CD14-positive monocyte (primary cell): ENCODE results near the gene RLBP1. TPM values are rescaled to one million over a fixed set of nuclear protein-coding genes. Genes with fewer than 3 reads are reported as not detected.

Experiments used
- DNase-seq, 3 donors: peaks; one replicate each; pipeline ENCODE4 v3.0.0-alpha.2; 2011 to 2022
- H2AFZ ChIP-seq: 2 replicates; pipeline ENCODE4 v1.6.0; 2012; ENCODE audit warnings: mild to moderate bottlenecking, low read depth, low read length, inconsistent platforms; ENCODE audit not compliant: insufficient read depth, poor library complexity, severe bottlenecking
- H3K27ac ChIP-seq, 2 donors: 1 replicate in 1 of 2; 2 replicates in 1 of 2; pipeline ENCODE4 v1.5.1; 2012 to 2013; ENCODE audit warnings: low read length in 2 of 2, control low read depth in 1 of 2, inconsistent platforms in 1 of 2, low read depth in 1 of 2, mild to moderate bottlenecking in 1 of 2
- H3K27me3 ChIP-seq, 2 donors: one replicate each; pipeline versions ENCODE4 v1.6.0 to v1.6.1; 2011 to 2013; ENCODE audit warnings: low read length in 2 of 2; ENCODE audit not compliant: control insufficient read depth in 2 of 2, insufficient read depth in 2 of 2
- H3K36me3 ChIP-seq, 2 donors: replicated peaks in 1 of 2; 1 replicate in 1 of 2; 2 replicates in 1 of 2; pipeline versions ENCODE4 v1.5.1 to v1.6.1; 2012 to 2013; ENCODE audit warnings: low read length in 2 of 2, control low read depth in 1 of 2, inconsistent platforms in 1 of 2, mild to moderate bottlenecking in 1 of 2; ENCODE audit not compliant: insufficient read depth in 2 of 2, control insufficient read depth in 1 of 2
- H3K4me1 ChIP-seq, 2 donors: 1 replicate in 1 of 2; 2 replicates in 1 of 2; pipeline versions ENCODE4 v1.5.1 to v1.6.1; 2012 to 2013; ENCODE audit warnings: low read length in 2 of 2, control low read depth in 1 of 2, inconsistent platforms in 1 of 2, mild to moderate bottlenecking in 1 of 2, moderate library complexity in 1 of 2; ENCODE audit not compliant: insufficient read depth in 2 of 2, control insufficient read depth in 1 of 2
- H3K4me2 ChIP-seq: replicated peaks from 2 replicates; pipeline ENCODE3; 2012; ENCODE audit warnings: low read length, moderate library complexity, mild to moderate bottlenecking; ENCODE audit not compliant: poor library complexity, severe bottlenecking; ENCODE audit errors: extremely low read depth
- H3K4me3 ChIP-seq, 3 experiments: fragments of 200-600 bp in 1 of 3; sonication (generic) in 1 of 3; replicated peaks in 1 of 3; 1 replicate in 2 of 3; 2 replicates in 1 of 3; pipeline ENCODE4 v1.5.1; 2011 to 2013; ENCODE audit warnings: low read length in 3 of 3, mild to moderate bottlenecking in 3 of 3, control low read depth in 2 of 3, low read depth in 2 of 3, inconsistent platforms in 1 of 3, moderate library complexity in 1 of 3
- H3K79me2 ChIP-seq: 2 replicates; pipeline ENCODE4 v1.6.0; 2012; ENCODE audit warnings: mild to moderate bottlenecking, control low read depth, inconsistent platforms, low read length, moderate library complexity; ENCODE audit not compliant: insufficient read depth
- H3K9ac ChIP-seq: 2 replicates; pipeline ENCODE4 v1.6.0; 2017; ENCODE audit warnings: low read length, mild to moderate bottlenecking; ENCODE audit not compliant: insufficient read depth, poor library complexity, severe bottlenecking
- H3K9me3 ChIP-seq, 2 donors: replicated peaks in 1 of 2; 1 replicate in 1 of 2; 2 replicates in 1 of 2; pipeline versions ENCODE4 v1.5.1 to v1.6.1; 2012 to 2013; ENCODE audit warnings: low read length in 2 of 2, control low read depth in 1 of 2; ENCODE audit not compliant: control insufficient read depth in 1 of 2, insufficient read depth in 1 of 2
- H4K20me1 ChIP-seq: 2 replicates; pipeline ENCODE4 v1.6.0; 2012; ENCODE audit warnings: mild to moderate bottlenecking, low read length, control low read depth, moderate library complexity; ENCODE audit not compliant: insufficient read depth
- H3K27ac Mint-ChIP-seq, 7 donors: one replicate each; pipeline ENCODE4 v1.8.0; 2020; ENCODE audit warnings: mild to moderate bottlenecking in 7 of 7, mixed read lengths in 7 of 7, moderate library complexity in 6 of 7, inconsistent platforms in 2 of 7
- H3K27me3 Mint-ChIP-seq, 3 donors: one replicate each; pipeline ENCODE4 v1.8.0; 2021 to 2022; ENCODE audit warnings: low read depth in 3 of 3, mild to moderate bottlenecking in 3 of 3, mixed read lengths in 3 of 3, moderate library complexity in 3 of 3, inconsistent platforms in 1 of 3
- H3K36me3 Mint-ChIP-seq, 2 donors: one replicate each; pipeline ENCODE4 v1.8.0; 2020; ENCODE audit warnings: mixed read lengths in 2 of 2, inconsistent platforms in 1 of 2, mild to moderate bottlenecking in 1 of 2
- H3K4me1 Mint-ChIP-seq: one replicate; pipeline ENCODE4 v1.8.0; 2020; ENCODE audit warnings: mild to moderate bottlenecking, mixed read lengths
- H3K4me3 Mint-ChIP-seq, 2 donors: one replicate each; pipeline ENCODE4 v1.8.0; 2020; ENCODE audit warnings: mild to moderate bottlenecking in 2 of 2, mixed read lengths in 2 of 2, moderate library complexity in 1 of 2
- H3K9me3 Mint-ChIP-seq, 7 donors: one replicate each; pipeline ENCODE4 v1.8.0; 2020 to 2022; ENCODE audit warnings: mixed read lengths in 7 of 7, mild to moderate bottlenecking in 6 of 7, moderate library complexity in 6 of 7, inconsistent platforms in 2 of 7
- WGBS: methylation state at CpG from one replicate; pipeline ENCODE4 v1.1.5; 2013; ENCODE audit warnings: missing lambda C conversion rate; ENCODE audit not compliant: insufficient coverage; 5-methylcytosine and 5-hydroxymethylcytosine counted together
- intact Hi-C, 2 donors: fragments of 100-400 bp; cut with micrococcal nuclease; formaldehyde crosslinking; loops; one replicate each; pipeline versions ENCODE4 v1.15.0 to v1.15.1; 2023
- polyA plus RNA-seq, 3 donors: library from polyadenylated mRNA; depleted of rRNA in 1 of 3; unstranded in 2 of 3; stranded (reverse) in 1 of 3; fragments of 300-500 nt in 2 of 3; fragments of >200 nt in 1 of 3; fragmentation: Illumina TruSeq in 2 of 3; gene quantifications; 1 replicate in 2 of 3; 2 replicates in 1 of 3; pipeline ENCODE4 v1.2.3, GENCODE V29; 2012 to 2021
- TF ChIP-seq, protein P1 (sequence below): fragments of 200-600 bp; IDR thresholded peaks from one replicate; pipeline ENCODE4 v1.8.0; 2022; ENCODE audit warnings: antibody characterized with exemption, mild to moderate bottlenecking

The RLBP1 gene
- polyA plus RNA-seq, 3 donors: not detected

DNA sequence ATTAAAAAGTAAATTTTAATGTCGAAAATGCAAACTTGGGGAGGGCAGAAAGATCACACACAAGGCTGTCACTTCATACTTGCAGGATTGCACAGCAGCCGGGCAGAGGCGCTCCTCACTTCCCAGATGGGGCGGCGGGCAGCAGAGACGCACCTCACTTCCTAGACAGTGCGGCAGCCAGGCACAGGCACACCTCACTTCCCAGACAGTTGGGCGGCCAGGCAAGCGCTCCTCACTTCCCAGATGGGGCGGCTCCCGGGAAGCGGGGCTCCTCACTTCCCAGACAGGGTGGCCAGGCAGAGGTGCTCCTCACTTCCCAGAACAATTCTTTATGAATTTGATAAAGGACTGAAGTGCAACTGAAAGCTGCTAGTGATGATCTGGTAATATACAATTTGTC is 21.2 kb downstream of the RLBP1 start:
- H3K4me2 ChIP-seq: no peak overlapping the region
- no peaks in the 10 kb centered on the region for H3K79me2 ChIP-seq
- H3K9ac ChIP-seq: no peak overlapping the region
- Mint-ChIP-seq H3K27me3 (peaks cover 0 to 4% (median 0%) of the 10 kb centered on the region in 3 donors), H3K27ac (no peak overlapping the region), H3K9me3 (no peaks in the 10 kb centered on the region), H3K4me1 (no peaks in the 10 kb centered on the region), H3K36me3 (peaks cover 67 to 75% of the 10 kb centered on the region in 2 donors), H3K4me3 (no peak overlapping the region)
- H2AFZ ChIP-seq: no peak overlapping the region
- no peak for DNase-seq
- no peaks in the 10 kb centered on the region for H3K9me3 ChIP-seq
- H3K36me3 ChIP-seq: peaks cover 53 to 69% of the 10 kb centered on the region in 2 donors
- no peaks in the 10 kb centered on the region for H4K20me1 ChIP-seq
- H3K4me1 ChIP-seq: no peaks in the 10 kb centered on the region
- 93% methylated on average over 5 of the region's 12 CpGs for WGBS
- TF ChIP-seq, protein P1, sequence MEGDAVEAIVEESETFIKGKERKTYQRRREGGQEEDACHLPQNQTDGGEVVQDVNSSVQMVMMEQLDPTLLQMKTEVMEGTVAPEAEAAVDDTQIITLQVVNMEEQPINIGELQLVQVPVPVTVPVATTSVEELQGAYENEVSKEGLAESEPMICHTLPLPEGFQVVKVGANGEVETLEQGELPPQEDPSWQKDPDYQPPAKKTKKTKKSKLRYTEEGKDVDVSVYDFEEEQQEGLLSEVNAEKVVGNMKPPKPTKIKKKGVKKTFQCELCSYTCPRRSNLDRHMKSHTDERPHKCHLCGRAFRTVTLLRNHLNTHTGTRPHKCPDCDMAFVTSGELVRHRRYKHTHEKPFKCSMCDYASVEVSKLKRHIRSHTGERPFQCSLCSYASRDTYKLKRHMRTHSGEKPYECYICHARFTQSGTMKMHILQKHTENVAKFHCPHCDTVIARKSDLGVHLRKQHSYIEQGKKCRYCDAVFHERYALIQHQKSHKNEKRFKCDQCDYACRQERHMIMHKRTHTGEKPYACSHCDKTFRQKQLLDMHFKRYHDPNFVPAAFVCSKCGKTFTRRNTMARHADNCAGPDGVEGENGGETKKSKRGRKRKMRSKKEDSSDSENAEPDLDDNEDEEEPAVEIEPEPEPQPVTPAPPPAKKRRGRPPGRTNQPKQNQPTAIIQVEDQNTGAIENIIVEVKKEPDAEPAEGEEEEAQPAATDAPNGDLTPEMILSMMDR: no peak
- H3K27ac ChIP-seq: no peak overlapping the region
- no peaks in the 10 kb centered on the region for H3K27me3 ChIP-seq
- no peak overlapping the region for H3K4me3 ChIP-seq
- intact Hi-C loops: no loop called here

DNA sequence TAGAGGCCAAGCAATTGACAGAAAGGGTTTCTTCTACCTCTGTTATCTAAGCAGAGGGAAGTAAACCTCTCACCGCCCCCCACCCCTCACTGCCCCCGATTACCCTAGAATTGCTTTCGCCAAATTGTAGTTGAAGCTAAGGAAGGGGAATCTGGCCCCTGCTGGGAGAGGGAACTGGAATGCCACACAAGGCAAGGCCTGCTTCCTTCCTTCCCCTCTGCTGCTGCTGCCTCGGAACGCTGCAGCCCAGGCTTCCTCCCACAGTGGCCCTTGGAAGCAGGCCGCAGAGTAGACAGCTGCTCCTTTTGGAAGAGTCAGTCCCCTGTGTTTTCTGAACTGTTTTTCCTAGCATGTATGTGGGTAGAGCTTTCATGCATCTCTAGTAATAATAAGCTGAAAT is 21.6 kb downstream of the RLBP1 start:
- H3K27me3 Mint-ChIP-seq: peaks cover 0 to 1% (median 0%) of the 10 kb centered on the region in 3 donors
- intact Hi-C loops: no loop called here
- H3K36me3 ChIP-seq: peaks cover 57 to 73% of the 10 kb centered on the region in 2 donors
- no peak overlapping the region for H3K27ac Mint-ChIP-seq
- no peaks in the 10 kb centered on the region for H3K9me3 Mint-ChIP-seq
- no peak overlapping the region for H2AFZ ChIP-seq
- H3K4me3 Mint-ChIP-seq: no peak overlapping the region
- no peak overlapping the region for H3K9ac ChIP-seq
- TF ChIP-seq, protein P1: no peak
- H3K36me3 Mint-ChIP-seq: peaks cover 71 to 79% of the 10 kb centered on the region in 2 donors
- H3K27me3 ChIP-seq: no peaks in the 10 kb centered on the region
- no peak overlapping the region for H3K27ac ChIP-seq
- H3K4me1 Mint-ChIP-seq: no peaks in the 10 kb centered on the region
- no peaks in the 10 kb centered on the region for H3K9me3 ChIP-seq
- no peak for DNase-seq
- H3K4me3 ChIP-seq: no peak overlapping the region
- no peaks in the 10 kb centered on the region for H3K4me1 ChIP-seq
- no peaks in the 10 kb centered on the region for H4K20me1 ChIP-seq
- no CpG with 5 or more reads among the region's 6 CpGs for WGBS
- no peaks in the 10 kb centered on the region for H3K79me2 ChIP-seq
- H3K4me2 ChIP-seq: no peak overlapping the region
